ENCODE measurements around the gene CAB39.

The CAB39 gene

DNA sequence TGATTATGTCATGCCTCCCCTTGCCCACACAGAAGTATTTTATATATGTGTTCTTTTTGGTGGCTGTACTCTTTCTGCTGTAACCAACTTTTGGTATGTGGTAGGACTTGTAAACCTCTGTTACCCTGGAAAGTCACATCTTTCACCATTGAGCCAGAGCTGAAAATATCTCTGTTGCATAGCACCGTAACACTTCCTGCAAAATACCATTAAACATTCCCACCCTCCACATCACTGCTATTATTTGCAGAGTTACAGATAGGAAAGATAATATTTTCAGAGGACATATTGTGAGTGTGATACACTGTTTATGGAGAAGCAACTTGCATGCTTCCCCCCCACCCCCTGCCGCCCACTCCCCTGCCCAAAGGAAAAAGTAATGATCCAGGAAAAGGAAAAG, 44.8 kb downstream of the CAB39 start:
- H3K9ac ChIP-seq (ENCODE audit: low read length), result no peak overlapping the region
- H3K9me3 ChIP-seq (ENCODE audit: control insufficient read depth, low read length), result no peaks in the 10 kb centered on the region
- H3K36me3 ChIP-seq (ENCODE audit: control insufficient read depth, insufficient read depth, low read length, severe bottlenecking), result peaks cover 18% of the 10 kb centered on the region
- no peaks in the 10 kb centered on the region for H3K27me3 ChIP-seq (replicated peaks; ENCODE audit: control insufficient read depth, insufficient read depth, low read length)
- no peak overlapping the region for H3K4me3 ChIP-seq (ENCODE audit: low read length)
- peaks cover 39% of the 10 kb centered on the region for H3K4me1 ChIP-seq (ENCODE audit: control insufficient read depth, insufficient read depth, low read length)
- peak; percentile 61 for DNase-seq (ENCODE audit: low read depth)

DNA sequence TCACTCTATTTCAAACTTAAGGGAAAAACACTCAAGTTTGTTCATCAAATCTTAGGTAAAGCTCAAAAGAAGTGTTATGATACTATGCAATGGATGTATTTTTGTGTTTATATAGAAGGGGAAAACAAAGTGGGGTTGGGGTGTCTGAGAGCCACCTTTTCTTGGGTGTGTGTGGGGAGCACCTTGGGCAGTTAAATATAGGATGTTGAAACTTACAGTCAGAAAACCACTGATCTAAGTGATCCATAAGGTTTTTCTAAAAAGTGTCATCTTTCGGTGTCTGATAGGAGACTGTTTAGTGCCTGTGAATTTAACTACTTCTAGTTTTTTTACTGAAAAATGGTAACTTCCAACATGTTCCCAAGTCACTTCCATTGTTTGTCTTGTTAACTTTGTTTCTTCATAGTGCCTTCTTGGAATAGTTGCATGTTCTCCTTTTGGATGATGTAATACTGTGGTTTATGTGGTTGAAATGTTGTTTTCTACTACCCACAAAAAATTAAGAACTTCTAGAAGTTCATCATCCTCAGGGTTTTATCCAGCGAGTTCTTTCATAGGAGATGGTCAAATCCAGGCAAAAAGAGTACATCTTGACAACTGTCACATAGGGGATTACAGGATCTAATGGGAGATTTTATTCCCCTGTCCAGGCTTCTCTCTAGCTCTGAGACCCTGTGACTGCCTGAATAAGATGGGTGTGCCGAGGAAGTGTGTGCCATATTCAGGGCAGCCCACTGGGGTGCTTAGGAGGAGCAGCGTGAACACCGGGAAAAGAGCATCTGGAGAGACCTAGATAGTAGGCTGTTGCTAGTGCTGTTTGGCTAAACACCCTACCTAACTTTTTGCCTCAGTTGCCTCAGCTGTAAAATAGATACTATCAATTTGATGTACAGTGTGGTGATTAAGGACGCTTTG, 46.2 kb downstream of the CAB39 start:
- Histone ChIP-seq H3K9me3 (ENCODE audit: control insufficient read depth, low read length) (no peaks in the 10 kb centered on the region), H3K36me3 (ENCODE audit: control insufficient read depth, insufficient read depth, low read length, severe bottlenecking) (peaks cover 27% of the 10 kb centered on the region), H3K27me3 (replicated peaks; ENCODE audit: control insufficient read depth, insufficient read depth, low read length) (no peaks in the 10 kb centered on the region), H3K9ac (ENCODE audit: low read length) (peak overlapping the region; percentile 58), H3K4me1 (ENCODE audit: control insufficient read depth, insufficient read depth, low read length) (peaks cover 39% of the 10 kb centered on the region), H3K4me3 (ENCODE audit: low read length) (peak overlapping the region; percentile 45)
- DNase-seq (ENCODE audit: low read depth), result peak; percentile 87

DNA sequence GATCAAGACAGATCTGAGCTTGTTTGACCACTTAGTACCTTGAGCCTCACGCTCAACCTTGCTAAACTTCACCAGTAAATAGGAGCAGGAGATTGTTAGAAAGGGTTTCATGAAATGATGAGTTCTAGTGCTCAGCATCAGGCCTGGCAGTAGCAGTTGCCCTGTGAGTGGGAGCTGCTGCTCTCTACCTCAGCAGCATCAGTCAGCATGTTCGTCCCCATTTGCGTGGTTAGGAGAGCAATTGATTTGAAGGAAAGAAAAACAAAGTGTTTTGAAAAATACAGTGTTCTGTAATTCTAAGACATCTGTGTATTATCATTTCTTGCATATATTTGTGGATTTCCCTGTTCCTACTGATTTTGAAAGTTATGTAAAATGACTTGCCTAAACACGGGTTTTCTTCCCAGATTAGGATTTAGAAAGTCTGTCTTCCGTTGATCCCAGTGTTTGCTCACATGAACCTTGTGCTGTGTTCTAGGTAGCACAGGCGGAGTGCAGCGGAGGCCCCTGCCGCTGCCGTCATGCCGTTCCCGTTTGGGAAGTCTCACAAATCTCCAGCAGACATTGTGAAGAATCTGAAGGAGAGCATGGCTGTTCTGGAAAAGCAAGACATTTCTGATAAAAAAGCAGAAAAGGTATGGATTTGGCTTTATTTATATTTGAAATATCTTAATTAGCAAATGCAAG, 47.0 kb downstream of the CAB39 start:
- H3K36me3 ChIP-seq (ENCODE audit: control insufficient read depth, insufficient read depth, low read length, severe bottlenecking), result peaks cover 35% of the 10 kb centered on the region
- peak overlapping the region; percentile 58 for H3K9ac ChIP-seq (ENCODE audit: low read length)
- H3K4me3 ChIP-seq (ENCODE audit: low read length), result peak overlapping the region; percentile 45
- H3K27me3 ChIP-seq (replicated peaks; ENCODE audit: control insufficient read depth, insufficient read depth, low read length), result no peaks in the 10 kb centered on the region
- H3K9me3 ChIP-seq (ENCODE audit: control insufficient read depth, low read length), result no peaks in the 10 kb centered on the region
- DNase-seq (ENCODE audit: low read depth), result peak; percentile 46
- H3K4me1 ChIP-seq (ENCODE audit: control insufficient read depth, insufficient read depth, low read length), result peaks cover 39% of the 10 kb centered on the region

DNA sequence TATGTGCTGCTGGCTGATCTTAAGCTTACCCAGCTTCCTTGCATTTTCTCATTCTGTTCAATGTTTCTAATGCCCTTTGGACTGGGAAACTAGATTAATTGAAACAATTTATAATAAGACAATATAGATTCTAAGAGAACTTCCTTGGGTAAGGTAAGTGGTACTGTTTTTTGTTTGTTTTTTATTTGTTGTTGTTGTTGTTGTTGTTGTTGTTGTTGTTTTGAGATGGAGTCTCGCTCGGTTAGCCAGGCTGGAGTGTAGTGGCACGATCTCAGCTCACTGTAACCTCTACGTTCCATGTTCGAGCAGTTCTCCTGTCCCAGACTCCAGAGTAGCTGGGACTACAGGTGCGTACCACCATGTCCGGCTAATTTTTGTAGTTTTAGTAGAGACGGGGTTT, 49.1 kb downstream of the CAB39 start:
- peaks cover 55% of the 10 kb centered on the region for H3K36me3 ChIP-seq (ENCODE audit: control insufficient read depth, insufficient read depth, low read length, severe bottlenecking)
- DNase-seq (ENCODE audit: low read depth), result no peak
- no peaks in the 10 kb centered on the region for H3K9me3 ChIP-seq (ENCODE audit: control insufficient read depth, low read length)
- H3K4me1 ChIP-seq (ENCODE audit: control insufficient read depth, insufficient read depth, low read length), result peaks cover 31% of the 10 kb centered on the region
- H3K9ac ChIP-seq (ENCODE audit: low read length), result no peak overlapping the region
- no peaks in the 10 kb centered on the region for H3K27me3 ChIP-seq (replicated peaks; ENCODE audit: control insufficient read depth, insufficient read depth, low read length)
- H3K4me3 ChIP-seq (ENCODE audit: low read length), result no peak overlapping the region

DNA sequence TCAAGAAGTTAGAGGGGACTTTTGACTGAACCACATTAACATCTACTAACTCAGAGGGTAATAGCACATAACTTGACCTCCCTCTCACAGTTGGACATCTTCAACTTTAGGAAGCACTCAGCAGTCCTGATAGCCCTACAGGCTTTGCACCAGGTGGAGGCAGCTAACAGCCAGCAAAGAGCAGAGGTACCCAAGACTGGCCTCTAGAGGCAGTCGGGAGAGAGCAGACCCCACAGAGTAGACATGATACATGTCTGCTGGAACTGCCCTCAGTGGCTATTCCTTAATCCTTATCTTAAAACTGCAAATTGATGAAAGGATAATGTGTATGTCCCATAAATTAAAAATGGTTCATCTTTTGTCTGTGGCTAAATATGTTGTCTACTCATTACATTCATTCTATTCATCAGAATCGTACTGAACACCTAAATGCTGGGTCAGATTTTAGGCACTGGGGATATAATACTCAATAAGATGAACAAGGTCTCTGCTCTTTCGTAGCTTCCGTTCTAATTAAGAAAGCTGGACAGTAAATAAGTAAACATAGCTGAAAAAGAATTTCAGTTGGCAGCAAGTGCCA, 49.8 kb downstream of the CAB39 start:
- DNase-seq (ENCODE audit: low read depth), result peak; percentile 34

DNA sequence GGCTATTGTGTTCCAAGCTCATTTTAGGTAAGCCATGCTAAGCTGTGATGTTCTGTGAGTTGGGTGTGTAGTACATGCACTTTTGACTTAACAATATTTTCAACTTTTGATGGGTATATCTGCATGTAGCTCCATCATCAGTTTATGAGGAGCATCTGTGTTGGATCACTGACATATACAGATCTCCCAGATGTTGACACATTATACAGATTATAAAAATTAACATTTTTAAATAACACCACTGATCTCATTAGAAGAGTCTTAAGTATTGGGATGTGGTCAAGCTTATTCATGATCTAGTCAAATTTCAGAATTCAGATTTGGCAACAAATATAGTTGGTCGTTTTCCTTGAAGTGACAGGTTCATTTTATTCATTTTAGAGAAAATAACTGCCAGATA, 51.7 kb downstream of the CAB39 start:
- DNase-seq (ENCODE audit: low read depth), result no peak
- H3K4me3 ChIP-seq (ENCODE audit: low read length), result no peak overlapping the region
- peaks cover 7% of the 10 kb centered on the region for H3K4me1 ChIP-seq (ENCODE audit: control insufficient read depth, insufficient read depth, low read length)
- no peaks in the 10 kb centered on the region for H3K9me3 ChIP-seq (ENCODE audit: control insufficient read depth, low read length)
- H3K9ac ChIP-seq (ENCODE audit: low read length), result no peak overlapping the region
- peaks cover 74% of the 10 kb centered on the region for H3K36me3 ChIP-seq (ENCODE audit: control insufficient read depth, insufficient read depth, low read length, severe bottlenecking)
- H3K27me3 ChIP-seq (replicated peaks; ENCODE audit: control insufficient read depth, insufficient read depth, low read length), result no peaks in the 10 kb centered on the region

More for the DNA sequence above, 49.8 kb downstream of the CAB39 start:
- H3K4me1 ChIP-seq (ENCODE audit: control insufficient read depth, insufficient read depth, low read length), result peaks cover 25% of the 10 kb centered on the region
- H3K4me3 ChIP-seq (ENCODE audit: low read length), result no peak overlapping the region
- H3K27me3 ChIP-seq (replicated peaks; ENCODE audit: control insufficient read depth, insufficient read depth, low read length), result no peaks in the 10 kb centered on the region
- no peak overlapping the region for H3K9ac ChIP-seq (ENCODE audit: low read length)
- H3K9me3 ChIP-seq (ENCODE audit: control insufficient read depth, low read length), result no peaks in the 10 kb centered on the region
- H3K36me3 ChIP-seq (ENCODE audit: control insufficient read depth, insufficient read depth, low read length, severe bottlenecking), result peaks cover 62% of the 10 kb centered on the region

DNA sequence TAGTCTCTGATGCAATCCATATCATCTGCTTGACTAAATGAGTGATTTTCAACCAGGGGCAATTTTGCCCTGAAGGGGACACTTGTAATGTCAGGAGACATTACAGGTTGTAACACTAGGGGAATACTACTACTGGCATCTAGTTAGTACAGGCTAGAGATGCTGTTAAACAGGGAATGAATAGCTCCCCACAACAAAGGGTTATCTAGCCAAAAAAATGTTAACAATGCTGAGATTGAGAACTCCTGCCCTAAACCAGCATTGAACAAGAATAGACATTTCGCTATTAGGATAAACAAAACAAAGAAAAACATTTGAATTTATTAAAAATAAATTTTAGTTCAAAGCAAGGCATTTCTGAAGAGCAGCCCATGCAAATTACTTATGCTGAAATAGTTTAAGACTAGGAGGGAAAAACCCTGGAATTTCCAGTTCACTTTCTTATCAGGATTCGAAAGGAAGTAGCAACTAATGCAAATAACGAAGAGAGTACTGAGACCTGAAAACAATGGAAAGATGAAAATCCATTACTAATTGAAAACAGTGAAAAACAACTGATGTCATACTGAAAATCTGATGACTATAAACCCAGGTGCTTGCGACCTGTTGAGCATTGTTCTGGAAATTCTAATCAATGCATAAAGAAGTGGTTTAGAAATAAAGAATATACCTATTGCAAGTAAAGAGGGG, 53.1 kb downstream of the CAB39 start:
- Histone ChIP-seq H3K4me1 (ENCODE audit: control insufficient read depth, insufficient read depth, low read length) (no peaks in the 10 kb centered on the region), H3K9me3 (ENCODE audit: control insufficient read depth, low read length) (no peaks in the 10 kb centered on the region), H3K27me3 (replicated peaks; ENCODE audit: control insufficient read depth, insufficient read depth, low read length) (no peaks in the 10 kb centered on the region), H3K9ac (ENCODE audit: low read length) (no peak overlapping the region), H3K4me3 (ENCODE audit: low read length) (no peak overlapping the region), H3K36me3 (ENCODE audit: control insufficient read depth, insufficient read depth, low read length, severe bottlenecking) (peaks cover 73% of the 10 kb centered on the region)
- DNase-seq (ENCODE audit: low read depth), result no peak

DNA sequence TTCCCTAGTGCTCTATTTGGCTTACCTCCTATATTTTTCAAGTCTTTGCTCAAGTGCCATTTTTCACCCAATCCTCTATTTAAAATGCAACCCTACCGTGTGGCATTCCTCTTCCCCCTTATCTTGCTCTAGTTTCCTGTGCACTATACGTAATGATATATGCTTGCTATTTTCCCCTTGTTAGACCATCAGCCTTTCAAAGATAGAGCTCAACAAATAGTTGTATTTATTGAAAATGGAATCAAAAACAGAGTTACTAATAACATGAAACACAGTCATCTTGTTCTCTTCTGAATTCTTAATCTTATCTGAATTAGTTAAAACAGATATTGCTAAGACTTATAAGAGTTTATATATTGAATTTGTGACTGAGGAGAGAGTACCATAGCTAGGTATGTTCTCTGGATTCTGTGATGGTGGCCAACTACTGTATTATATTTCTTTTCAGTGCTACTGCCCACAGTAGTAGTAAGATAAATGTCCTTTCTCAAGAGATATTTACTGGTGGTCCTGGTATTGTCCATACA, 55.3 kb downstream of the CAB39 start:
- DNase-seq (ENCODE audit: low read depth), result no peak
- H3K4me1 ChIP-seq (ENCODE audit: control insufficient read depth, insufficient read depth, low read length), result no peaks in the 10 kb centered on the region
- H3K36me3 ChIP-seq (ENCODE audit: control insufficient read depth, insufficient read depth, low read length, severe bottlenecking), result peaks cover 55% of the 10 kb centered on the region
- no peak overlapping the region for H3K9ac ChIP-seq (ENCODE audit: low read length)
- H3K9me3 ChIP-seq (ENCODE audit: control insufficient read depth, low read length), result peaks cover 3% of the 10 kb centered on the region
- H3K27me3 ChIP-seq (replicated peaks; ENCODE audit: control insufficient read depth, insufficient read depth, low read length), result no peaks in the 10 kb centered on the region
- no peak overlapping the region for H3K4me3 ChIP-seq (ENCODE audit: low read length)

DNA sequence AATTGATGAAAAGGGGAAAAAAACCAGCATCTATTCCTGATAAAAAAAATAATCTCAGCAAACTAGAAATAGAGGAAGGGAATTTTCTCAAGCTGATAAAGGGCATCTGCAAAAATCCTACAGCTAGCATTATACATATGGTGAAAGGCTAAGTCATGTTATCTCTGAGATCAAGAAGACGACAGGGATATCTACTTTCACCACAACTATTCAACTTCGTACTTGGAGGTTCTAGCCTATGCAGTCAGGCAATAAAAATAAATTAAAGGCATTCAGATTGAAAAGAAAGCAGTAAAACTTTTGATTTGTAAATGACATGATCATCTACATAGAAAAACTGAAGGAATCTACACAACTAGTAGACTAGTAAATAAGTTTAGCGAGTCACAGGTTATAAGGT, 58.2 kb downstream of the CAB39 start:
- no peaks in the 10 kb centered on the region for H3K27me3 ChIP-seq (replicated peaks; ENCODE audit: control insufficient read depth, insufficient read depth, low read length)
- no peak overlapping the region for H3K9ac ChIP-seq (ENCODE audit: low read length)
- H3K4me1 ChIP-seq (ENCODE audit: control insufficient read depth, insufficient read depth, low read length), result peaks cover 20% of the 10 kb centered on the region
- H3K4me3 ChIP-seq (ENCODE audit: low read length), result no peak overlapping the region
- H3K36me3 ChIP-seq (ENCODE audit: control insufficient read depth, insufficient read depth, low read length, severe bottlenecking), result peaks cover 30% of the 10 kb centered on the region
- DNase-seq (ENCODE audit: low read depth), result peak; percentile 60
- peaks cover 3% of the 10 kb centered on the region for H3K9me3 ChIP-seq (ENCODE audit: control insufficient read depth, low read length)

DNA sequence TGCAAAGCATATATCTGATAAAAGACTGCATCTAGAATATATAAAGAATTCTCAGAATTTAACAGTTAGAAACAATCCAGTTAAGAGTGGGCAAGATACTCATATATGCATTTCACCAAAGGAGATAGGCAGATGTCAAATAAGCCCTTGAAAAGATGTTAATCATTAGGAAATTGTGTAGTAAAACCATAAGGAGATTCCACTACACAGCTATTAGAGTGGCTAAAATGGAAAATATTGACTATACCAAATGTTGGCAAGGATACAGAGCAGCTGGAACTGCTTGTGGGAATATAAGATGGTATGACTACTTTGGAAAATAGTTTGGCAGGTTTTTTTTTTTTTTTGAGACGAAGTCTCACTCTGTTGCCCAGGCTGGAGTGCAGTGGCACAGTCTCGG, 59.5 kb downstream of the CAB39 start:
- DNase-seq (ENCODE audit: low read depth), result no peak
- H3K4me3 ChIP-seq (ENCODE audit: low read length), result no peak overlapping the region

More for the DNA sequence above, 59.5 kb downstream of the CAB39 start:
- no peaks in the 10 kb centered on the region for H3K27me3 ChIP-seq (replicated peaks; ENCODE audit: control insufficient read depth, insufficient read depth, low read length)
- peaks cover 28% of the 10 kb centered on the region for H3K4me1 ChIP-seq (ENCODE audit: control insufficient read depth, insufficient read depth, low read length)
- no peak overlapping the region for H3K9ac ChIP-seq (ENCODE audit: low read length)
- H3K36me3 ChIP-seq (ENCODE audit: control insufficient read depth, insufficient read depth, low read length, severe bottlenecking), result peaks cover 20% of the 10 kb centered on the region
- H3K9me3 ChIP-seq (ENCODE audit: control insufficient read depth, low read length), result peaks cover 3% of the 10 kb centered on the region
